Subcutaneous adipose tissue (tissue), 4 donors: ENCODE results near the gene VPS26C. TPM values are rescaled to one million over a fixed set of nuclear protein-coding genes. Genes with fewer than 3 reads are reported as not detected.

Experiments
- total RNA-seq, 4 donors: library from RNA; depleted of rRNA; stranded (reverse); fragments of >200 nt; gene quantifications; one replicate each; pipeline ENCODE4 v1.1.0, GENCODE V29; 2016
- TF ChIP-seq, protein P1 (sequence below): fragments of 450-650 bp; IDR thresholded peaks from one replicate; pipeline ENCODE4 v1.5.1; 2016; ENCODE audit warnings: low read depth, mild to moderate bottlenecking, control low read depth, antibody characterized with exemption, moderate library complexity

Gene VPS26C
- total RNA-seq, 4 donors from 2014 or later: 67.8 to 102 (median 78.9) TPM

DNA sequence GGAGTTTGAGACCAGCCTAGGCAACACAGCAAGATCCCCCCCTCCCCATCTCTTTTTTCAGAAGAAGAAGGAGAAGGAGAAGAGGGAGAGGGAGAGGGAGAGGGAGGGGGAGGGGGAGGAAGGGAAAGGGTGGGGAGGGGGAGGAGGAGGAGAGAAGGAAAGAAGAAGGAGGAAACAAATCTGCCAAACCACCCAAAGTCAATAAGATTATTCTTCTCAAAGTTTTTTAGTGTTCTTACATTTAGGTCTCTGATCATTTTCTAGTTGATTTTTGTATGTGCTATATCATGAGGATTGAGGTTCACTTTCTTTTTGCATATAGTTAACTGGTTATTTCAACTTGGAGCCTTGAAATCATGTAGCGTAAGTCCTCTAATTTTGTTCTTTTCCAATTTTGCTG is 56.3 kb downstream of the VPS26C start:
- TF ChIP-seq, protein P1, sequence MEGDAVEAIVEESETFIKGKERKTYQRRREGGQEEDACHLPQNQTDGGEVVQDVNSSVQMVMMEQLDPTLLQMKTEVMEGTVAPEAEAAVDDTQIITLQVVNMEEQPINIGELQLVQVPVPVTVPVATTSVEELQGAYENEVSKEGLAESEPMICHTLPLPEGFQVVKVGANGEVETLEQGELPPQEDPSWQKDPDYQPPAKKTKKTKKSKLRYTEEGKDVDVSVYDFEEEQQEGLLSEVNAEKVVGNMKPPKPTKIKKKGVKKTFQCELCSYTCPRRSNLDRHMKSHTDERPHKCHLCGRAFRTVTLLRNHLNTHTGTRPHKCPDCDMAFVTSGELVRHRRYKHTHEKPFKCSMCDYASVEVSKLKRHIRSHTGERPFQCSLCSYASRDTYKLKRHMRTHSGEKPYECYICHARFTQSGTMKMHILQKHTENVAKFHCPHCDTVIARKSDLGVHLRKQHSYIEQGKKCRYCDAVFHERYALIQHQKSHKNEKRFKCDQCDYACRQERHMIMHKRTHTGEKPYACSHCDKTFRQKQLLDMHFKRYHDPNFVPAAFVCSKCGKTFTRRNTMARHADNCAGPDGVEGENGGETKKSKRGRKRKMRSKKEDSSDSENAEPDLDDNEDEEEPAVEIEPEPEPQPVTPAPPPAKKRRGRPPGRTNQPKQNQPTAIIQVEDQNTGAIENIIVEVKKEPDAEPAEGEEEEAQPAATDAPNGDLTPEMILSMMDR: no peak

GRCh38 chr21:37210130-37210529 is 57.0 kb downstream of the VPS26C start:
- TF ChIP-seq, protein P1: no peak

DNA sequence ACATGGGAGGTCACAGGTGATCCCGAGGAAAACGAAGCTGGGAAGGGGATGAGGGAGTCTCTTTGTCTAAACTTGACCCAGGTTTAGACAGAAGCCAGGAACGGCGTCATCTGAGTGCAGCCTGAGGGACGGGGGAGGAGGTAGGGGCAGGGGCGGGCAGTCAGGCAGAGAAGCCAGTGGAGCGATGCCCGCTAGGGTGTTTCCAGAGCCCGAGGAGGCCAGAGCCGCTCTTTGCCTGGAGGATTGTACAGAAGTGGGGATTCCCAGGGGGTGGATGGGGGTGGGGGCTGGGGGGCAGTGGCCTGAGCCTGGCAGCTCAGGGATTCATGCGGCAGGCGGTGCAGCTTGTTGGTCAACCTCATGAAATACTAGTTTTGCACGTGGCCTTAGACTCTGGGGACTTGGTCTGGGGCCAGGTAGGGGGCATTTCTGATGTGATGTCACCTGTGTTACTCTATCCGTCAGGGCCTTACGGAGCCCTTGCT is 58.4 kb downstream of the VPS26C start:
- TF ChIP-seq, protein P1: no peak

GRCh38 chr21:37208056-37208721 is 58.9 kb downstream of the VPS26C start:
- TF ChIP-seq, protein P1: no peak

DNA sequence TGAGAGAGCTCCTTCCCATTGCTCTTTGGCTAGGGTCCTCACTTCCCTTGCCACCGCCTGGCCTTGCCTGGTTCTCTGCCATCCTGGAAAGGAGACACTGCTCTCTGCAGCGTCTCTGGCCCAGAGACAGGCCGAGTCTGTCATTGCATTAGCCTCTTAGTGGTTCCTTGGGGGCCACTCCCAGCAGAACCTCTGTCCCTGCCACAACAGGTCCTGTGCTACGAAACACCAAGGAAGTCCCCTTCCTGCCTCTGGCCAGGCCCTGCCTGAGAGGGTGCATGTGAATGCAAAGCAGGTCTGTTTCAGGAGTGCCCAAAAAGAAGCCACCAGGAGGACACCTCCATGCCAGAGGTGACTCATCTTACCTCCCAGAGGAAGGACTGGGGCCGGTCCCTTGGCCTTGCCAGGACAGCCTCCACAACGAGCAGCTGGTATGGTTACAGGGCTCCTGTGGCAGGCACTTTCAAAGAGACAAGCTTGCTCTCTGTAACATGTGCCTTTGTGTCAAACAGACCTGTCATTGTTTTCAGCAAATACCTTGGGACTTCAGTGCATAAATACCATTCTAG is 59.6 kb downstream of the VPS26C start:
- TF ChIP-seq, protein P1: no peak

DNA sequence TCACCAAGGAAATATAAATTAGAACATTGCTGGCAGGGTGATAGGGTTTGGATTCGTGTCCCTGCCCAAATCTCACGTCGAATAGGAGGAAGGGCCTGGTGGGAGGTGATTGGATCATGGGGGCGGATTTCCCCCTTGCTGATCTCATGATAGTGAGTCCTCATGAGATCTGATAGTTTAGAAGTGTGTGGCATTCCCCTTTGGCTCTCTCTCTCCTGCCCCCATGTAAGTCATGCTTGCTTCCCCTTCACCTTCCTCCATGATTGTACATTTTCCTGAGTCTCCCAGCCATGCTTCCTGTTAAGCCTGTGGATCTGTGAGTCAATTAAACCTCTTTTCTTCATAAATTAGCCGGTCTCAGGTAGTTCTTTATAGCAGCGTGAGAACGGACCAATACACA is 60.6 kb downstream of the VPS26C start:
- TF ChIP-seq, protein P1: no peak

- TF ChIP-seq, protein P1: no peak
These were observed 62.6 kb downstream of the VPS26C start for GRCh38 chr21:37204580-37204979.
